CD14-positive monocyte (primary cell): ENCODE measurements around the gene OSBP2. TPM values are rescaled to one million over a fixed set of nuclear protein-coding genes. Genes with fewer than 3 reads are reported as not detected.

Source experiments
- DNase-seq, 3 donors: peaks; one replicate each; pipeline ENCODE4 v3.0.0-alpha.2; 2011 to 2022
- H2AFZ ChIP-seq: 2 replicates; pipeline ENCODE4 v1.6.0; 2012; ENCODE audit warnings: mild to moderate bottlenecking, low read depth, low read length, inconsistent platforms; ENCODE audit not compliant: insufficient read depth, poor library complexity, severe bottlenecking
- H3K27ac ChIP-seq, 2 donors: 1 replicate in 1 of 2; 2 replicates in 1 of 2; pipeline ENCODE4 v1.5.1; 2012 to 2013; ENCODE audit warnings: low read length in 2 of 2, control low read depth in 1 of 2, inconsistent platforms in 1 of 2, low read depth in 1 of 2, mild to moderate bottlenecking in 1 of 2
- H3K27me3 ChIP-seq, 2 donors: one replicate each; pipeline versions ENCODE4 v1.6.0 to v1.6.1; 2011 to 2013; ENCODE audit warnings: low read length in 2 of 2; ENCODE audit not compliant: control insufficient read depth in 2 of 2, insufficient read depth in 2 of 2
- H3K36me3 ChIP-seq, 2 donors: replicated peaks in 1 of 2; 1 replicate in 1 of 2; 2 replicates in 1 of 2; pipeline versions ENCODE4 v1.5.1 to v1.6.1; 2012 to 2013; ENCODE audit warnings: low read length in 2 of 2, control low read depth in 1 of 2, inconsistent platforms in 1 of 2, mild to moderate bottlenecking in 1 of 2; ENCODE audit not compliant: insufficient read depth in 2 of 2, control insufficient read depth in 1 of 2
- H3K4me1 ChIP-seq, 2 donors: 1 replicate in 1 of 2; 2 replicates in 1 of 2; pipeline versions ENCODE4 v1.5.1 to v1.6.1; 2012 to 2013; ENCODE audit warnings: low read length in 2 of 2, control low read depth in 1 of 2, inconsistent platforms in 1 of 2, mild to moderate bottlenecking in 1 of 2, moderate library complexity in 1 of 2; ENCODE audit not compliant: insufficient read depth in 2 of 2, control insufficient read depth in 1 of 2
- H3K4me2 ChIP-seq: replicated peaks from 2 replicates; pipeline ENCODE3; 2012; ENCODE audit warnings: low read length, moderate library complexity, mild to moderate bottlenecking; ENCODE audit not compliant: poor library complexity, severe bottlenecking; ENCODE audit errors: extremely low read depth
- H3K4me3 ChIP-seq, 3 experiments: fragments of 200-600 bp in 1 of 3; sonication (generic) in 1 of 3; replicated peaks in 1 of 3; 1 replicate in 2 of 3; 2 replicates in 1 of 3; pipeline ENCODE4 v1.5.1; 2011 to 2013; ENCODE audit warnings: low read length in 3 of 3, mild to moderate bottlenecking in 3 of 3, control low read depth in 2 of 3, low read depth in 2 of 3, inconsistent platforms in 1 of 3, moderate library complexity in 1 of 3
- H3K79me2 ChIP-seq: 2 replicates; pipeline ENCODE4 v1.6.0; 2012; ENCODE audit warnings: mild to moderate bottlenecking, control low read depth, inconsistent platforms, low read length, moderate library complexity; ENCODE audit not compliant: insufficient read depth
- H3K9ac ChIP-seq: 2 replicates; pipeline ENCODE4 v1.6.0; 2017; ENCODE audit warnings: low read length, mild to moderate bottlenecking; ENCODE audit not compliant: insufficient read depth, poor library complexity, severe bottlenecking
- H3K9me3 ChIP-seq, 2 donors: replicated peaks in 1 of 2; 1 replicate in 1 of 2; 2 replicates in 1 of 2; pipeline versions ENCODE4 v1.5.1 to v1.6.1; 2012 to 2013; ENCODE audit warnings: low read length in 2 of 2, control low read depth in 1 of 2; ENCODE audit not compliant: control insufficient read depth in 1 of 2, insufficient read depth in 1 of 2
- H4K20me1 ChIP-seq: 2 replicates; pipeline ENCODE4 v1.6.0; 2012; ENCODE audit warnings: mild to moderate bottlenecking, low read length, control low read depth, moderate library complexity; ENCODE audit not compliant: insufficient read depth
- H3K27ac Mint-ChIP-seq, 7 donors: one replicate each; pipeline ENCODE4 v1.8.0; 2020; ENCODE audit warnings: mild to moderate bottlenecking in 7 of 7, mixed read lengths in 7 of 7, moderate library complexity in 6 of 7, inconsistent platforms in 2 of 7
- H3K27me3 Mint-ChIP-seq, 3 donors: one replicate each; pipeline ENCODE4 v1.8.0; 2021 to 2022; ENCODE audit warnings: low read depth in 3 of 3, mild to moderate bottlenecking in 3 of 3, mixed read lengths in 3 of 3, moderate library complexity in 3 of 3, inconsistent platforms in 1 of 3
- H3K36me3 Mint-ChIP-seq, 2 donors: one replicate each; pipeline ENCODE4 v1.8.0; 2020; ENCODE audit warnings: mixed read lengths in 2 of 2, inconsistent platforms in 1 of 2, mild to moderate bottlenecking in 1 of 2
- H3K4me1 Mint-ChIP-seq: one replicate; pipeline ENCODE4 v1.8.0; 2020; ENCODE audit warnings: mild to moderate bottlenecking, mixed read lengths
- H3K4me3 Mint-ChIP-seq, 2 donors: one replicate each; pipeline ENCODE4 v1.8.0; 2020; ENCODE audit warnings: mild to moderate bottlenecking in 2 of 2, mixed read lengths in 2 of 2, moderate library complexity in 1 of 2
- H3K9me3 Mint-ChIP-seq, 7 donors: one replicate each; pipeline ENCODE4 v1.8.0; 2020 to 2022; ENCODE audit warnings: mixed read lengths in 7 of 7, mild to moderate bottlenecking in 6 of 7, moderate library complexity in 6 of 7, inconsistent platforms in 2 of 7
- WGBS: methylation state at CpG from one replicate; pipeline ENCODE4 v1.1.5; 2013; ENCODE audit warnings: missing lambda C conversion rate; ENCODE audit not compliant: insufficient coverage; 5-methylcytosine and 5-hydroxymethylcytosine counted together
- intact Hi-C, 2 donors: fragments of 100-400 bp; cut with micrococcal nuclease; formaldehyde crosslinking; loops; one replicate each; pipeline versions ENCODE4 v1.15.0 to v1.15.1; 2023
- polyA plus RNA-seq, 3 donors: library from polyadenylated mRNA; depleted of rRNA in 1 of 3; unstranded in 2 of 3; stranded (reverse) in 1 of 3; fragments of 300-500 nt in 2 of 3; fragments of >200 nt in 1 of 3; fragmentation: Illumina TruSeq in 2 of 3; gene quantifications; 1 replicate in 2 of 3; 2 replicates in 1 of 3; pipeline ENCODE4 v1.2.3, GENCODE V29; 2012 to 2021
- TF ChIP-seq, protein P1 (sequence below): fragments of 200-600 bp; IDR thresholded peaks from one replicate; pipeline ENCODE4 v1.8.0; 2022; ENCODE audit warnings: antibody characterized with exemption, mild to moderate bottlenecking

Gene OSBP2
- polyA plus RNA-seq, 3 donors, result 0.21 to 0.54 TPM; not detected in 1

DNA sequence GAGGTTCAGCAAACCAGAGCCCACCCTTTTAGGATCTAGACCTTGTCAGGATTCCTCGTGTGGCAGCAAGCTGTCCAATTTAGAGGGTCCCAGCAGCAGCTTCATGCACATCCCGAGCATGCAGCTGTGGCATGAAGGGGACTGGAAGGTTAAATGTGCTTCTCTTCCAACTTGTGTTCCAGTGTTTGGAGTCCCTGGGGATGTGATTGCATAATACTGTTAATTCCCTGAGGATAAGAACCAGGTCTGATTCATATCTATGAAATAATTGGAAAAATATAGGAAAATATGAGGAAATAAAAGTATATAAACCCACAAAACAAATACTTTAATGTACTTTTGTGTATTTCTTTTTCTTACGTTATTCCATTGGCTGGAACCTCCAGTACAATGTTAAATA is 143.4 kb downstream of the OSBP2 start:
- Histone ChIP-seq H3K4me1 (no peaks in the 10 kb centered on the region), H2AFZ (no peak overlapping the region), H3K27me3 (peaks cover 0 to 3% of the 10 kb centered on the region in 2 donors), H3K79me2 (no peaks in the 10 kb centered on the region), H3K4me2 (no peak overlapping the region), H3K9me3 (peaks cover 4 to 6% of the 10 kb centered on the region in 2 donors), H3K9ac (no peak overlapping the region), H4K20me1 (no peaks in the 10 kb centered on the region), H3K27ac (no peak overlapping the region), H3K36me3 (no peaks in the 10 kb centered on the region), H3K4me3 (no peak overlapping the region)
- H3K9me3 Mint-ChIP-seq, result peaks cover 0 to 12% (median 10%) of the 10 kb centered on the region in 7 donors
- no peak overlapping the region for H3K4me3 Mint-ChIP-seq
- H3K4me1 Mint-ChIP-seq, result no peaks in the 10 kb centered on the region
- intact Hi-C loops, result no loop called here
- DNase-seq, result no peak
- TF ChIP-seq, protein P1, sequence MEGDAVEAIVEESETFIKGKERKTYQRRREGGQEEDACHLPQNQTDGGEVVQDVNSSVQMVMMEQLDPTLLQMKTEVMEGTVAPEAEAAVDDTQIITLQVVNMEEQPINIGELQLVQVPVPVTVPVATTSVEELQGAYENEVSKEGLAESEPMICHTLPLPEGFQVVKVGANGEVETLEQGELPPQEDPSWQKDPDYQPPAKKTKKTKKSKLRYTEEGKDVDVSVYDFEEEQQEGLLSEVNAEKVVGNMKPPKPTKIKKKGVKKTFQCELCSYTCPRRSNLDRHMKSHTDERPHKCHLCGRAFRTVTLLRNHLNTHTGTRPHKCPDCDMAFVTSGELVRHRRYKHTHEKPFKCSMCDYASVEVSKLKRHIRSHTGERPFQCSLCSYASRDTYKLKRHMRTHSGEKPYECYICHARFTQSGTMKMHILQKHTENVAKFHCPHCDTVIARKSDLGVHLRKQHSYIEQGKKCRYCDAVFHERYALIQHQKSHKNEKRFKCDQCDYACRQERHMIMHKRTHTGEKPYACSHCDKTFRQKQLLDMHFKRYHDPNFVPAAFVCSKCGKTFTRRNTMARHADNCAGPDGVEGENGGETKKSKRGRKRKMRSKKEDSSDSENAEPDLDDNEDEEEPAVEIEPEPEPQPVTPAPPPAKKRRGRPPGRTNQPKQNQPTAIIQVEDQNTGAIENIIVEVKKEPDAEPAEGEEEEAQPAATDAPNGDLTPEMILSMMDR, result no peak
- no peaks in the 10 kb centered on the region for H3K36me3 Mint-ChIP-seq
- no peak overlapping the region for H3K27ac Mint-ChIP-seq
- H3K27me3 Mint-ChIP-seq, result peaks cover 0 to 10% (median 4%) of the 10 kb centered on the region in 3 donors
- WGBS, result 94% methylated on average over 2 of the region's 3 CpGs

GRCh38 chr22:30841273-30841672 is 146.6 kb downstream of the OSBP2 start:
- intact Hi-C loops, result no loop called here
- Mint-ChIP-seq H3K27me3 (peaks cover 0 to 3% (median 1%) of the 10 kb centered on the region in 3 donors), H3K4me1 (no peaks in the 10 kb centered on the region), H3K4me3 (no peak overlapping the region), H3K9me3 (peaks cover 0 to 12% (median 10%) of the 10 kb centered on the region in 7 donors), H3K36me3 (no peaks in the 10 kb centered on the region), H3K27ac (no peak overlapping the region)
- TF ChIP-seq, protein P1, result no peak
- Histone ChIP-seq H3K79me2 (no peaks in the 10 kb centered on the region), H3K36me3 (no peaks in the 10 kb centered on the region), H3K4me3 (no peak overlapping the region), H3K27me3 (no peaks in the 10 kb centered on the region), H2AFZ (no peak overlapping the region), H4K20me1 (no peaks in the 10 kb centered on the region), H3K27ac (no peak overlapping the region), H3K4me2 (no peak overlapping the region), H3K9ac (no peak overlapping the region), H3K4me1 (no peaks in the 10 kb centered on the region), H3K9me3 (peaks cover 4 to 6% of the 10 kb centered on the region in 2 donors)
- no CpG with 5 or more reads among the region's 5 CpGs for WGBS
- DNase-seq, result no peak
